Mesenchymal stem cell (in vitro differentiated cells and primary cell): ENCODE data around the gene HSP90AA1.
A peak's percentile ranks its signal among the peaks of the same experiment; 100 is the strongest.
"Not testable (repeated sequence)": the region's sequence is repeated elsewhere in the genome, so short reads cannot be mapped to it uniquely, and the experiment has no call there.

Experiments
- DNase-seq: peaks from one replicate; pipeline ENCODE4 v3.0.0-alpha.2; 2013
- H2AFZ ChIP-seq: one replicate; pipeline ENCODE4 v1.6.1; 2013; ENCODE audit warnings: low read depth, mild to moderate bottlenecking, control low read depth, inconsistent platforms, low read length, moderate library complexity
- H2AK5ac ChIP-seq: 2 replicates; pipeline ENCODE4 v1.6.1; 2013; ENCODE audit warnings: low read length, moderate library complexity, mild to moderate bottlenecking, inconsistent platforms; ENCODE audit not compliant: severe bottlenecking
- H2BK120ac ChIP-seq: one replicate; pipeline ENCODE4 v1.6.1; 2013; ENCODE audit warnings: low read depth, mild to moderate bottlenecking, inconsistent platforms, low read length, moderate library complexity
- H2BK12ac ChIP-seq, 2 experiments: one replicate each; pipeline ENCODE4 v1.6.1; 2013; ENCODE audit warnings: inconsistent platforms in 2 of 2, low read length in 2 of 2, mild to moderate bottlenecking in 2 of 2, moderate library complexity in 2 of 2, control low read depth in 1 of 2
- H2BK15ac ChIP-seq: one replicate; pipeline ENCODE4 v1.6.1; 2013; ENCODE audit warnings: mild to moderate bottlenecking, low read depth, inconsistent platforms; ENCODE audit not compliant: poor library complexity, severe bottlenecking
- H2BK5ac ChIP-seq: 2 replicates; pipeline ENCODE4 v1.6.1; 2013; ENCODE audit warnings: low read depth, mild to moderate bottlenecking, low read length, control low read depth, inconsistent platforms; ENCODE audit not compliant: poor library complexity, severe bottlenecking
- H3K14ac ChIP-seq, 2 experiments: one replicate each; pipeline ENCODE4 v1.6.1; 2013; ENCODE audit warnings: inconsistent platforms in 2 of 2, low read length in 2 of 2, control low read depth in 1 of 2, mild to moderate bottlenecking in 1 of 2, moderate library complexity in 1 of 2
- H3K18ac ChIP-seq, 2 experiments: one replicate each; pipeline ENCODE4 v1.6.1; 2013; ENCODE audit warnings: inconsistent platforms in 2 of 2, low read length in 2 of 2, control low read depth in 1 of 2, low read depth in 1 of 2, mild to moderate bottlenecking in 1 of 2
- H3K23ac ChIP-seq, 2 experiments: one replicate each; pipeline ENCODE4 v1.6.1; 2013; ENCODE audit warnings: inconsistent platforms in 2 of 2, low read length in 2 of 2, mild to moderate bottlenecking in 2 of 2, moderate library complexity in 2 of 2, control low read depth in 1 of 2
- H3K27ac ChIP-seq: 2 replicates; pipeline ENCODE4 v1.5.1; 2013; ENCODE audit warnings: mild to moderate bottlenecking, moderate library complexity, low read length, control low read depth, inconsistent platforms; ENCODE audit not compliant: poor library complexity, severe bottlenecking
- H3K27me3 ChIP-seq, 2 experiments: 2 replicates each; pipeline versions ENCODE4 v1.6.1 to v1.7.0; 2013; ENCODE audit warnings: low read length in 2 of 2, mild to moderate bottlenecking in 2 of 2, moderate library complexity in 2 of 2, control low read depth in 1 of 2, inconsistent platforms in 1 of 2; ENCODE audit not compliant: control insufficient read depth in 1 of 2, insufficient read depth in 1 of 2
- H3K36me3 ChIP-seq, 2 experiments: 2 replicates each; pipeline versions ENCODE4 v1.6.1 to v1.7.0; 2013; ENCODE audit warnings: low read length in 2 of 2, control low read depth in 1 of 2, inconsistent platforms in 1 of 2, low read depth in 1 of 2, mild to moderate bottlenecking in 1 of 2; ENCODE audit not compliant: insufficient read depth in 2 of 2, control insufficient read depth in 1 of 2
- H3K4ac ChIP-seq, 2 experiments: one replicate each; pipeline ENCODE4 v1.6.1; 2013; ENCODE audit warnings: inconsistent platforms in 2 of 2, low read length in 2 of 2, mild to moderate bottlenecking in 2 of 2, moderate library complexity in 2 of 2, control low read depth in 1 of 2, low read depth in 1 of 2
- H3K4me1 ChIP-seq: 2 replicates; pipeline ENCODE4 v1.6.1; 2013; ENCODE audit warnings: low read depth, low read length, control low read depth; ENCODE audit not compliant: control insufficient read depth, insufficient read depth
- H3K4me2 ChIP-seq: 2 replicates; pipeline ENCODE4 v1.6.1; 2013; ENCODE audit warnings: low read length, mild to moderate bottlenecking, inconsistent platforms; ENCODE audit not compliant: poor library complexity, severe bottlenecking
- H3K4me3 ChIP-seq, 2 experiments: 2 replicates each; pipeline versions ENCODE4 v1.5.1 to v1.7.0; 2013; ENCODE audit warnings: low read length in 2 of 2, mild to moderate bottlenecking in 2 of 2, control low read depth in 1 of 2, low read depth in 1 of 2; ENCODE audit not compliant: insufficient read depth in 1 of 2
- H3K79me1 ChIP-seq: replicated peaks from 2 replicates; pipeline ENCODE4 v1.6.1; 2013; ENCODE audit warnings: mild to moderate bottlenecking, control low read depth, low read length, inconsistent platforms; ENCODE audit not compliant: poor library complexity, severe bottlenecking
- H3K9ac ChIP-seq: 2 replicates; pipeline ENCODE4 v1.7.0; 2013; ENCODE audit warnings: mild to moderate bottlenecking, low read length, moderate library complexity
- H3K9me3 ChIP-seq: 2 replicates; pipeline ENCODE4 v1.7.0; 2013; ENCODE audit warnings: mild to moderate bottlenecking, low read length; ENCODE audit not compliant: control insufficient read depth
- H4K8ac ChIP-seq: one replicate; pipeline ENCODE4 v1.6.1; 2013; ENCODE audit warnings: inconsistent platforms, mild to moderate bottlenecking, low read length, moderate library complexity
- H4K91ac ChIP-seq: one replicate; pipeline ENCODE4 v1.6.1; 2013; ENCODE audit warnings: mild to moderate bottlenecking, low read length, inconsistent platforms
- WGBS: methylation state at CpG from one replicate; pipeline ENCODE4 v1.1.7; 2013; ENCODE audit warnings: mixed read lengths; 5-methylcytosine and 5-hydroxymethylcytosine counted together

HSP90AA1 gene

GRCh38 chr14:102085488-102085887 lies 1.4 kb downstream of the HSP90AA1 start:
- Histone ChIP-seq H4K8ac (no peak overlapping the region), H3K4me2 (peak overlapping the region; percentile 60), H3K9me3 (no peaks in the 10 kb centered on the region), H2BK120ac (no peak overlapping the region), H2AFZ (no peak overlapping the region), H3K27ac (no peak overlapping the region), H3K23ac (no peak overlapping the region), H3K4me1 (peaks cover 17% of the 10 kb centered on the region), H2BK5ac (no peak overlapping the region), H2BK15ac (no peak overlapping the region), H3K18ac (no peak overlapping the region), H2AK5ac (no peak overlapping the region), H3K27me3 (no peaks in the 10 kb centered on the region), H3K36me3 (peaks cover 25 to 55% of the 10 kb centered on the region in 2 experiments), H3K14ac (no peak overlapping the region), H3K4me3 (peak overlapping the region; percentile 26 to 88), H2BK12ac (no peak overlapping the region), H3K79me1 (peaks cover 9% of the 10 kb centered on the region), H3K4ac (no peak overlapping the region), H4K91ac (no peak overlapping the region), H3K9ac (peak overlapping the region; percentile 97)
- no peak for DNase-seq
- 48% methylated on average over 10 of the region's 10 CpGs for WGBS

- no peak overlapping the region for H4K91ac ChIP-seq
- no peaks in the 10 kb centered on the region for H3K27me3 ChIP-seq
- H2BK5ac ChIP-seq: no peak overlapping the region
- no peak overlapping the region for H3K23ac ChIP-seq
- DNase-seq: no peak
- peaks cover 29 to 61% of the 10 kb centered on the region in 2 experiments for H3K36me3 ChIP-seq
- H4K8ac ChIP-seq: no peak overlapping the region
- H2BK12ac ChIP-seq: no peak overlapping the region
- H2AFZ ChIP-seq: no peak overlapping the region
- no peak overlapping the region for H3K27ac ChIP-seq
- H2BK120ac ChIP-seq: no peak overlapping the region
- H2AK5ac ChIP-seq: no peak overlapping the region
- peaks cover 11% of the 10 kb centered on the region for H3K79me1 ChIP-seq
- no peak overlapping the region for H3K14ac ChIP-seq
- H3K4ac ChIP-seq: no peak overlapping the region
- peak overlapping the region; percentile 97 for H3K9ac ChIP-seq
- peak overlapping the region; percentile 3 for H3K4me2 ChIP-seq
- no peak overlapping the region for H3K18ac ChIP-seq
- no peak overlapping the region for H2BK15ac ChIP-seq
- H3K9me3 ChIP-seq: no peaks in the 10 kb centered on the region
- WGBS: 87% methylated on average over 6 of the region's 6 CpGs
- H3K4me1 ChIP-seq: peaks cover 17% of the 10 kb centered on the region
- peak overlapping the region in 1 of 2 experiments; percentile 88 for H3K4me3 ChIP-seq
Measured at GRCh38 chr14:102084931-102085330, 1.9 kb downstream of the HSP90AA1 start.

- not testable (repeated sequence) for H2BK12ac ChIP-seq, H3K18ac ChIP-seq, H2AK5ac ChIP-seq, H4K91ac ChIP-seq, H3K27me3 ChIP-seq, H3K4me2 ChIP-seq, H3K9me3 ChIP-seq, H2BK15ac ChIP-seq, H3K23ac ChIP-seq, H2BK5ac ChIP-seq, H2AFZ ChIP-seq, H3K27ac ChIP-seq, DNase-seq, H3K14ac ChIP-seq, H3K4ac ChIP-seq, H4K8ac ChIP-seq, H2BK120ac ChIP-seq
- peaks cover 12% of the 10 kb centered on the region for H3K79me1 ChIP-seq
- peaks cover 28 to 65% of the 10 kb centered on the region in 2 experiments for H3K36me3 ChIP-seq
- WGBS: 92% methylated on average over 5 of the region's 5 CpGs
- peaks cover 17% of the 10 kb centered on the region for H3K4me1 ChIP-seq
- peak overlapping the region; percentile 97 for H3K9ac ChIP-seq
- peak overlapping the region in 1 of 2 experiments; percentile 88 for H3K4me3 ChIP-seq
Measured at GRCh38 chr14:102084522-102084921, 2.3 kb downstream of the HSP90AA1 start.

GRCh38 chr14:102081231-102082080 lies 5.4 kb downstream of the HSP90AA1 start:
- no peak overlapping the region for H3K27ac ChIP-seq
- 92% methylated on average over 7 of the region's 7 CpGs for WGBS
- no peak overlapping the region for H2AK5ac ChIP-seq
- no peak overlapping the region for H3K4me3 ChIP-seq
- no peak overlapping the region for H2BK5ac ChIP-seq
- no peak overlapping the region for H4K91ac ChIP-seq
- peaks cover 48 to 78% of the 10 kb centered on the region in 2 experiments for H3K36me3 ChIP-seq
- H3K27me3 ChIP-seq: no peaks in the 10 kb centered on the region
- no peak overlapping the region for H2BK15ac ChIP-seq
- no peak for DNase-seq
- H2BK12ac ChIP-seq: no peak overlapping the region
- no peak overlapping the region for H2AFZ ChIP-seq
- peaks cover 9% of the 10 kb centered on the region for H3K4me1 ChIP-seq
- no peaks in the 10 kb centered on the region for H3K9me3 ChIP-seq
- no peak overlapping the region for H3K23ac ChIP-seq
- H2BK120ac ChIP-seq: no peak overlapping the region
- no peak overlapping the region for H4K8ac ChIP-seq
- peaks cover 5% of the 10 kb centered on the region for H3K79me1 ChIP-seq
- H3K4ac ChIP-seq: no peak overlapping the region
- H3K9ac ChIP-seq: peak overlapping the region; percentile 0
- no peak overlapping the region for H3K4me2 ChIP-seq
- H3K14ac ChIP-seq: no peak overlapping the region
- no peak overlapping the region for H3K18ac ChIP-seq
